Measurements from ENCODE around the gene HES5. TPM values are rescaled to one million over a fixed set of nuclear protein-coding genes. Genes with fewer than 3 reads are reported as not detected.

Gene HES5
- total and polyA plus RNA-seq, 2 donors (not counting 3 experiments of a cell fraction or from before 2014, with no cell fraction given) = 0.07 TPM; not detected in 1

GRCh38 chr1:2508751-2509150 lies 21.3 kb downstream of the HES5 start:
- Histone ChIP-seq H3K4me2 (ENCODE audit: insufficient read depth, low read length) (no peak overlapping the region), H3K9me1 (replicated peaks; ENCODE audit: control insufficient read depth, extremely low read depth, insufficient read depth, low read length) (no peaks in the 10 kb centered on the region), H3K27me3 (ENCODE audit: control insufficient read depth in 2 of 2, insufficient read depth in 2 of 2, low read length in 2 of 2) (no peaks in the 10 kb centered on the region), H3K79me2 (ENCODE audit: control insufficient read depth, insufficient read depth, low read length) (no peaks in the 10 kb centered on the region), H3K9me3 (replicated peaks; ENCODE audit: control insufficient read depth, insufficient read depth, low read length) (no peaks in the 10 kb centered on the region), H3K36me3 (ENCODE audit: control insufficient read depth in 2 of 2, extremely low read depth in 1 of 2, insufficient read depth in 2 of 2, low read length in 2 of 2) (peaks cover 0 to 43% of the 10 kb centered on the region in 2 experiments), H3K27ac (ENCODE audit: insufficient read depth, low read depth, low read length) (no peak overlapping the region), H2AFZ (ENCODE audit: low read depth, low read length) (no peak overlapping the region), H4K20me1 (replicated peaks; ENCODE audit: control insufficient read depth, extremely low read depth, insufficient read depth, low read length) (no peaks in the 10 kb centered on the region), H3K4me1 (ENCODE audit: control insufficient read depth, extremely low read depth, insufficient read depth, low read length) (no peaks in the 10 kb centered on the region), H3K9ac (replicated peaks; ENCODE audit: extremely low read depth, insufficient read depth, low read length) (no peak overlapping the region), H3K4me3 (replicated peaks in 1 of 3; ENCODE audit: insufficient read depth in 1 of 3, low read depth in 1 of 3, low read length in 3 of 3) (no peak overlapping the region)
- POLR2A ChIA-PET = no interaction called here
- dilution Hi-C loops (cut with MboI; ENCODE audit: extremely low pct_ligation_motif_present, low sequenced_read_pairs) = no loop called here
- TF ChIP-seq POLR2AphosphoS5 (IDR thresholded peaks at IDR 0.05; ENCODE audit: insufficient read depth, low read depth, low read length) = no peak
- no peak for TF ChIP-seq POLR2A (IDR thresholded peaks at IDR 0.05; ENCODE audit: low read depth, low read length)
- TF ChIP-seq FOS (IDR thresholded peaks at IDR 0.05; ENCODE audit: borderline replicate concordance, insufficient read depth, low read length) = no peak
- no peak for TF ChIP-seq EZH2 (IDR thresholded peaks at IDR 0.05; ENCODE audit: borderline replicate concordance, low read depth, low read length, severe bottlenecking)
- TF ChIP-seq MYC (IDR thresholded peaks at IDR 0.05; ENCODE audit: low read depth, low read length) = no peak
- no peak for TF ChIP-seq GATA2 (IDR thresholded peaks at IDR 0.05; ENCODE audit: insufficient read depth, insufficient read length, low read depth, low read length)
- TF ChIP-seq, protein P1, sequence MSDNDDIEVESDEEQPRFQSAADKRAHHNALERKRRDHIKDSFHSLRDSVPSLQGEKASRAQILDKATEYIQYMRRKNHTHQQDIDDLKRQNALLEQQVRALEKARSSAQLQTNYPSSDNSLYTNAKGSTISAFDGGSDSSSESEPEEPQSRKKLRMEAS (IDR thresholded peaks at IDR 0.05; ENCODE audit: insufficient read depth, insufficient read length) = no peak
- BruUV-seq (replicated peaks) = no TSS peak
- intact Hi-C loops (cut with micrococcal nuclease) = loop anchor here (5.0 kb wide), 1 partner anchor 96 kb away; the partner anchor contains the start of gene PEX10
- no peak for FAIRE-seq
- no peak for DNase-seq (ENCODE audit: low read depth, low spot score)
- CTCF ChIA-PET = interaction anchor here (1.0 to 1.4 kb wide), 2 partner anchors 8 to 65 kb away, joined by 3 to 4 read pairs; no protein-coding TSS in a partner anchor

GRCh38 chr1:2508180-2508579 lies 21.9 kb downstream of the HES5 start:
- intact Hi-C loops (cut with micrococcal nuclease) = loop anchor here (5.0 kb wide), 1 partner anchor 96 kb away; the partner anchor contains the start of gene PEX10
- Histone ChIP-seq H4K20me1 (replicated peaks; ENCODE audit: control insufficient read depth, extremely low read depth, insufficient read depth, low read length) (no peaks in the 10 kb centered on the region), H3K36me3 (ENCODE audit: control insufficient read depth in 2 of 2, extremely low read depth in 1 of 2, insufficient read depth in 2 of 2, low read length in 2 of 2) (peaks cover 0 to 37% of the 10 kb centered on the region in 2 experiments), H2AFZ (ENCODE audit: low read depth, low read length) (no peak overlapping the region), H3K9me3 (replicated peaks; ENCODE audit: control insufficient read depth, insufficient read depth, low read length) (no peaks in the 10 kb centered on the region), H3K4me1 (ENCODE audit: control insufficient read depth, extremely low read depth, insufficient read depth, low read length) (no peaks in the 10 kb centered on the region), H3K4me3 (replicated peaks in 1 of 3; ENCODE audit: insufficient read depth in 1 of 3, low read depth in 1 of 3, low read length in 3 of 3) (no peak overlapping the region), H3K27me3 (ENCODE audit: control insufficient read depth in 2 of 2, insufficient read depth in 2 of 2, low read length in 2 of 2) (no peaks in the 10 kb centered on the region), H3K79me2 (ENCODE audit: control insufficient read depth, insufficient read depth, low read length) (no peaks in the 10 kb centered on the region), H3K27ac (ENCODE audit: insufficient read depth, low read depth, low read length) (no peak overlapping the region), H3K9me1 (replicated peaks; ENCODE audit: control insufficient read depth, extremely low read depth, insufficient read depth, low read length) (no peaks in the 10 kb centered on the region), H3K4me2 (ENCODE audit: insufficient read depth, low read length) (no peak overlapping the region), H3K9ac (replicated peaks; ENCODE audit: extremely low read depth, insufficient read depth, low read length) (no peak overlapping the region)
- BruUV-seq (replicated peaks) = no TSS peak
- dilution Hi-C loops (cut with MboI; ENCODE audit: extremely low pct_ligation_motif_present, low sequenced_read_pairs) = no loop called here
- ChIA-PET POLR2A (no interaction called here), CTCF (no interaction called here)
- TF ChIP-seq MYC (IDR thresholded peaks at IDR 0.05; ENCODE audit: low read depth, low read length) (no peak), FOS (IDR thresholded peaks at IDR 0.05; ENCODE audit: borderline replicate concordance, insufficient read depth, low read length) (no peak), JUN (IDR thresholded peaks at IDR 0.05; ENCODE audit: borderline replicate concordance, insufficient read depth, insufficient read length, low read depth) (no peak), POLR2A (IDR thresholded peaks at IDR 0.05; ENCODE audit: low read depth, low read length) (no peak), EZH2 (IDR thresholded peaks at IDR 0.05; ENCODE audit: borderline replicate concordance, low read depth, low read length, severe bottlenecking) (no peak), CTCF (IDR thresholded peaks at IDR 0.05; ENCODE audit: extremely low read depth in 1 of 2, insufficient read depth in 1 of 2, low read depth in 1 of 2, low read length in 2 of 2) (no peak), POLR2AphosphoS5 (IDR thresholded peaks at IDR 0.05; ENCODE audit: insufficient read depth, low read depth, low read length) (no peak), GATA2 (IDR thresholded peaks at IDR 0.05; ENCODE audit: insufficient read depth, insufficient read length, low read depth, low read length) (no peak)
- TF ChIP-seq, protein P1 (IDR thresholded peaks at IDR 0.05; ENCODE audit: insufficient read depth, insufficient read length) = no peak
- no peak for FAIRE-seq
- no peak for DNase-seq (ENCODE audit: low read depth, low spot score)

All from endothelial cell of umbilical vein (primary cell).